ENCODE results near the gene TMUB1.

- TF ChIP-seq CTCF (IDR thresholded peaks at IDR 0.05) (no peak), POLR2A (IDR thresholded peaks at IDR 0.05) (no peak)
Observed at GRCh38 chr7:151048911-151049463, 34.3 kb downstream of the TMUB1 start.

All from heart left ventricle (tissue), 13 donors.